Brain pericyte (primary cell): ENCODE measurements around the gene ZCCHC17.
A peak's percentile ranks its signal among the peaks of the same experiment; 100 is the strongest.
"Not testable (repeated sequence)": the region's sequence is repeated elsewhere in the genome, so short reads cannot be mapped to it uniquely, and the experiment has no call there.

ENCODE experiments used
- DNase-seq: peaks from one replicate; pipeline ENCODE4 v3.0.0-alpha.2; 2012; ENCODE audit warnings: low read depth, low spot score

Gene ZCCHC17

DNA sequence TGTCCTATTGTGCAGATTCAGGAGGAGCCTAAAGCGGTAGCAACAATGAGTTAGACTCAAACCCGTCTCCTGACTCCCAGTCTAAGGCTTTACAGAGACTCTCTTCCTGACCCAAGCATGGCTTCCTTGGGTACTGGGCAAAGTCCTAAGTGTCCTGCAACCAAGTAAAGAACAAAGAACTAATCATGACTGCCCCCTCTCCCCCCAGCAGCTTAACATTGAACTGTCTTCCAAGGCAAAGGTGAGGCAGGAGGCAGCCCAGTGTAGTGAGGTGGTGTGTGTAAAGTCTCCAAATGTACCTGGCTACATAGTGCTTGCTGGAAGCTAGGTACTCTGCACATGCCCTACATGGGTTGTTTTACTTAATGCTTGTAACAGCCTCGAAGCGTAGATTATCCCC, 73.7 kb downstream of the ZCCHC17 start:
- DNase-seq, result no peak

GRCh38 chr1:31371121-31371959, 74.5 kb downstream of the ZCCHC17 start:
- no peak for DNase-seq

- no peak for DNase-seq
These were observed 75.2 kb downstream of the ZCCHC17 start for GRCh38 chr1:31372051-31372450.

DNA sequence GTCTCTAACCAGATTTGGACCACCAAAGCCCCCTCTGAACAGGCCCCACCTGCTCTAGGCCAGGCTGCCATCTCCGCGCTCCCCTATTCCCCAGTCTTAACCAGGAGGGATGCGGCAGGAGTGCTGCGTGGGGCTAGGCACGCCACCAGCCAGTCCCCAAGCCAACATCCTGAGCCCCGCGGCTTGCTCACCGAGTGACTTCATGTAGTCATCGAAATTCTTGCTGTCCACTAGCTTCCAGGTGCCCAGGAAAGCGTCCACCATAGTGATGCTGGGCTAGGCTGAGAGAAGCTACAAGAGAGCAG, 75.9 kb downstream of the ZCCHC17 start:
- no peak for DNase-seq

DNA sequence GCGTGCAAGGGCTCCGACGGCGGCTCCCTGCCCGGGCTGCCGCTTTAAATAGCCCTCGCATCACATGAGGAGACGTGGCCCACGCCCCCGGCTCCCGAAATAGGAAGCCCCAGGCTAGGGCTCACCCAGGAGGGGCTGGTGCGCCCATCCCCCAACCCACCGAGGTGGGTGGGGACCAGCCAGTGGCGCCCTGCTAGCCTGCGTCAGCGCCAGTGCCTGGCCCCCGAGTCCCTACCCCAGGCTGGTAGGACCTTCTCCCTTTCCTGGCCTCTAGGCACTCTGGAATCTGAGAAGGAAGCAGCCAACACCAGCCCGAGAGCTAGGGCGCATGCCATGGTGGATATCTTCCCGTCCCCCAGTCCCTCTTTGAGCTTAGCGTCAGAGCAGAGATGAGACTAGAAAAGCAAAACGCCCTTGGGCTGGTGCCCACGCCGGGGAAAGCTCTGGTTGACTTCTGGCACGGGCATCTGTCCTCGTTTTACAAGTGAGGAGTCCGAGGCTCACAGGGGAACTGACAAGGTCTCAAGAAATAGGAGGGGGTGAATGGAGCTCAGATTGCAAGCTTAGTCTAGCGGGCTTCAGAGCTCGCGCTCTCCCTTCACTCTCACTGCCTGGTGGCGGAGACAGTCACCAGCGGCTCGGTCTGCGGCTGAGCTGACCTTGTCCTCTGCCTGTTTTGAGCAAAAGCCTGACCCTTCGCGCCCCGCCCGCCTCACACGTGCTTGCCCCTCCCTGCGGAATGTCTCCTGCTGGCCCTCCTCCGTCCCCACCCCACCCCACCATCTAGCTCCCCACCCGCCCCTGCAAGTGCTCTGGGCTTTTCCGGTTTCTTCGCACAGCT, 76.4 kb downstream of the ZCCHC17 start, which contains the start of gene FABP3:
FABP3 (minus strand) TSS at position 21 of the 841 bp plus-strand sequence. CDS start 62 bp downstream, outside the sequence.
- DNase-seq, result peak; percentile 21

DNA sequence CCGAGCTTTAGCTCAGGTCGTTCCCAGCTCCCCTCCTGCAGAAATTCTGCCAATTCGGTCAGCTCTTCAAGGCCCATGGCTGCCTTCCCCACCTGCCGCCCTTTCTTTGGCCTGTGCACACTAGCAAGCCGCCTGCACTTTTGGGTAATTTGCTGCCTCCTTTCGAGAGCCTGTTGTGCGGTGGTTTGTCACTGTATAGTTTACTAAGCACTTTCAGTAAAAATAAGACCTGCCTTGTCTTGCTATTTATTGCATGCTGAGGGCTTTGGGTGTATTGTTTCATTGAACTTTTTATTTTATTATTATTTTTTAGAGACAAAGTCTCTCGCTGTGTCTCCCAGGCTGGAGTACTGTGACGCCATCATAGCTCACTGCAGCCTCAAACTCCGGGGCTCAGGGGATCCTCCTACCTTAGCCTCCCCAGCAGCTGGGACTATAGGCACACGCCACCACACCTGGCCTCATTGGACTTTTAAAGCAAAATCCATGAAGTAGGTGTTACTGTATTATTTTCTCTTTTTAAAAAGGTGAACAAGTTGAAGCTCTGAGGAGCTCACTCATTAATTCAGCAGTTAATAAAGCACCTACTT, 77.2 kb downstream of the ZCCHC17 start:
- no peak for DNase-seq

DNA sequence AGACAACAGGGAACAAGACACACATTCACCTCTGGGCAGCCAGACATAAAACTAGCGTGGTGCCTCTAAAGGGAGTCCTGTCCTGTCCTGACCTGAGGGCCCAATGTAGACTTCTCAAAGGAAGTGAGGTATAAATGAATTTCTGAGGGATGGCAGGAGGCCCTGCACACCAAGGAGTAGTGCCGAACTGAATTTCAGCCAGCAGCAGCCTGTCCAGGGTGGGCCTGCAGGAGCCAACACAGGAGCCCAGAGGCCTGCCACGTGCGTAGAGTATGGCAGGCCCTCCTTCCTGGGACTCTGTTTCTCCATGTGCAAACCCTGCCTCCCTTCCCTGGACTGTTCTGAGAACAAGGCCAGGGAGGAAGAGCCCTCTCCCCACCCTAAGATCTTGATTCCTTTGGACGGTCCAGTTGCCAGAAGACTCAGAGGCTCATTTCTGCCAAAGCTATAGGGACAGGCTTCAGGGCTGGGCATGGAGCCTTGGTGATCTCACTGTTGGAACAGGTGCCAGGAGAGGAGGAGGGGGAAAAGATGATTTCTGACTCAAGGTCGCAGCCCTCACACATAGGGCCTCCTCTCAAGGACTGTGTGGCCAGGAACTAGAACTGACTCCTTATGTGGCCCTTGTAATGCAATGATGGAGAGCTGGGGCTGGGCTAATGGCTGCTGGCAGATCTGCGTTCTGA, 77.8 kb downstream of the ZCCHC17 start:
- DNase-seq, result no peak

- DNase-seq, result peak; percentile 89
These were observed 79.7 kb downstream of the ZCCHC17 start for GRCh38 chr1:31376375-31377134.

DNA sequence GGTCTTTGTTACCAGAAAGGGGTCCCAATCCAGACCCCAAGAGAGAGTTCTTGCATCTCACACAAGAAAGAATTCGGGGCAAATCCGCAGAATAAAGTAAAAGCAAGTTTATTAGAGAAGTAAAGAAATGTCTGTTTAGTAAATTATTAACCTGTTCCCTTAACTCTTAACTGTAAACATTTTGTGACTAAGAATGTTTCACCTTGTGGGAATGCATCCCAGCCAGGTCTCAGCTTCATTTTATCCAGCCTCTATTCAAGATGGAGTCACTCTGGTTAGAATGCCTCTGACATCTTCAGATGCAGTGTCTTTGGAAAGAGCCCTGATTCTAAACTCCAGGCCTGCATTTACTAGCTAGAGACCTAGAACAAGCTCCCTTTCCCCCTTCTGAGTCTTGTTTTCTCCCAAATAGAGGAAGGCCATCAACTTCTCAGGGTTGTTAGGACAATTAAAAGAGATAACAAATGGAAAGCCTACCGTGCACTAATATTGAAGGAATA, 80.6 kb downstream of the ZCCHC17 start:
- DNase-seq, result no peak

- no peak for DNase-seq
These were observed 81.2 kb downstream of the ZCCHC17 start for GRCh38 chr1:31378001-31378400.

DNA sequence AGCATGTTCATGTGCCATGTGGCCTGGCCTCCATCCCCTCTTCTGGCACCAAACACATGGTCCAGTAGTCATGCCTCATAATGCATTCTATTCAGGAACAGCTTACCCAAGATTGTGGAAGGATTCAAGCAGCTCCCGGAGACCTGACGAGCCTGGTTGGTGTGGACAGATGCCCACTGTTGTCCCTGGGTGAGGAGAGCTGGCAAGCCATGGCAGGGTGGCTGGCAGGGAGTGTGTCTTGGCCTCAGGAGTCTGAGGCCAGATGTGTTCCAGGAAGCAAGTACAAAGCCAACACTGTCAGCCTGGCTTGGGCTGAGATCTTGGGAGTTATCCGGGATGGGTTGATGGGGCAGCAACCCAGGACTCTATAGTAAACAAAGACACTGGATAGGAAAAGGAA, 83.3 kb downstream of the ZCCHC17 start:
- DNase-seq, result no peak

- DNase-seq, result no peak
These were observed 84.8 kb downstream of the ZCCHC17 start for GRCh38 chr1:31381394-31382294.

- DNase-seq, result no peak
These were observed 85.7 kb downstream of the ZCCHC17 start for GRCh38 chr1:31382379-31382989.

- no peak for DNase-seq
These were observed 87.1 kb downstream of the ZCCHC17 start for GRCh38 chr1:31383967-31384366.

DNA sequence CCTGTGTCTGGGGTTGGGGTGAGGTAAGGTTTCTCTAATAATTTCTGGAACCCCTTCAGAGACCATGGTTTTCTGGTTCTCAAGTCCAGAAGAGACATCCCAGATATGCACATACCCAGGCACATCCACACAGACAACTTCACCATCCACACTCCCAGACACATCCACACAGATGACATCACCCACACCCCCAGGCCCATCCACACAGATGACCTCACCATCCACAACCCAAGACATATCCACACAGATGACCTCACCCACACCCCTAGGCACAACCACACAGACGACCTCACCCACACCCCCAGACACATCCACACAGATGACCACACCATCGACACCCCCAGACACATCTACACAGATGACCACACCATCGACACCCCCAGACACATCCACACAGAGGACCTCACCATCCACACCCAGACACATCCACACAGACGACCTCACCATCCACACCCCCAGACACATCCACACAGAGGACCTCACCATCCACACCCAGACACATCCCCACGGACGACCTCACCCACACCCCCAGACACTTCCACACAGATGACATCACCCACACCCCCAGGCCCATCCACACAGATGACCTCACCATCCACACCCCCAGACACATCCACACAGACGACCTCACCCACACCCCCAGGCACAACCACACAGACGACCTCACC, 89.9 kb downstream of the ZCCHC17 start:
- not testable (repeated sequence) for DNase-seq

DNA sequence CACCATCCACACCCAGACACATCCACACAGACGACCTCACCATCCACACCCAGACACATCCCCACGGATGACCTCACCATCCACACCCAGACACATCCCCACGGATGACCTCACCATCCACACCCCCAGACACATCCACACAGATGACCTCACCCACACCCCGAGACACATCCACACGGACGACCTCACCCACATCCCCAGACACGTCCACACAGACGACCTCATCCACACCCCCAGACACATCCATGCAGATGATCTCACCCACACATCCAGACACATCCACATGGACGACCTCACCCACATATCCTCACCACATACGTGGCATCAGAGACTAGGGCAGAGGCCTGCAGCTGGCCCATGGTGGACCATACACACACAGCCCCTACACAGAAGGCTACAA, 90.8 kb downstream of the ZCCHC17 start:
- no peak for DNase-seq

DNA sequence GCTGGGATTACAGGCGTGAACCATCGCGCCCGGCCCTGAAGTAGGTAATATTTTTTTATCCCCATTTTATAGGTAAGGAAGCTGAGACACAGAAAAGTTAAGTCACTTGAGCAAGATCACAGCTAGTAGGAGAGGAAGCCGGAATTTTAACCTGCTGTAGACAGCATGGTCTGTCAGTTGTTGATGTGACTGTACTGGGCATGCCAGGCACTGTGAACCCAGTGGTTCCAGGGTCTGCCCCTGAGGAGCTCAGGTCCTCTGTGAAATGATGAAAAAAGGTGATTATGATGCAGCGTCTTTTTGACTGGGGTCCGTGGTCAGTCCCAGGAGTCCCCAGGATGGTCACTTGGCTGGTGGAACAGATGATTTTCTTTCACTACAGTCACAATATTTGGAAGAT, 92.8 kb downstream of the ZCCHC17 start:
- no peak for DNase-seq

GRCh38 chr1:31390071-31390470, 93.2 kb downstream of the ZCCHC17 start:
- no peak for DNase-seq

- DNase-seq, result no peak
These were observed 96.6 kb downstream of the ZCCHC17 start for GRCh38 chr1:31393463-31393862.
